Gastroesophageal sphincter (tissue), 4 donors: Measurements from ENCODE around the gene BTBD9. TPM values are rescaled to one million over a fixed set of nuclear protein-coding genes. Genes with fewer than 3 reads are reported as not detected.

Experiments used
- ATAC-seq: fragments of 150-250 bp; one replicate; pipeline ENCODE4 v1.9.1; 2016; ENCODE audit warnings: mild to moderate bottlenecking, moderate library complexity
- H3K27ac ChIP-seq, 4 donors: fragments of 200-600 bp; sonication (generic) in 3 of 4; 1 replicate in 3 of 4; 2 replicates in 1 of 4; pipeline ENCODE4 v1.5.1; 2016 to 2019
- H3K27me3 ChIP-seq: fragments of 200-600 bp; sonication (generic); one replicate; pipeline ENCODE4 v1.5.1; 2019
- H3K36me3 ChIP-seq, 2 donors: fragments of 200-600 bp; sonication (generic); one replicate each; pipeline ENCODE4 v1.5.1; 2019; ENCODE audit warnings: control low read depth in 1 of 2
- H3K4me1 ChIP-seq, 3 donors: fragments of 200-600 bp; sonication (generic); 1 replicate in 2 of 3; 2 replicates in 1 of 3; pipeline ENCODE4 v1.5.1; 2016 to 2019; ENCODE audit warnings: control low read depth in 2 of 3
- H3K4me3 ChIP-seq, 2 donors: fragments of 200-600 bp; sonication (generic); one replicate each; pipeline ENCODE4 v1.5.1; 2019; ENCODE audit warnings: mild to moderate bottlenecking in 1 of 2, moderate library complexity in 1 of 2
- H3K9me3 ChIP-seq, 3 donors: fragments of 200-600 bp; sonication (generic); one replicate each; pipeline ENCODE4 v1.5.1; 2017 to 2019; ENCODE audit warnings: control low read depth in 2 of 3
- CTCF ChIP-seq, 4 experiments: fragments of 200-600 bp in 2 of 4; fragments of 450-650 bp in 2 of 4; sonication (generic) in 1 of 4; IDR thresholded peaks; one replicate each; pipeline ENCODE4 v1.5.1; 2017 to 2019; ENCODE audit warnings: antibody characterized with exemption in 4 of 4, mild to moderate bottlenecking in 2 of 4, moderate library complexity in 2 of 4
- EP300 ChIP-seq: sonication (generic); formaldehyde crosslinking; IDR thresholded peaks from one replicate; pipeline ENCODE4 v1.6.1; 2017; ENCODE audit warnings: antibody characterized with exemption, mild to moderate bottlenecking
- POLR2A ChIP-seq, 2 donors: fragments of 450-650 bp; IDR thresholded peaks; one replicate each; pipeline ENCODE4 v1.6.1; 2017; ENCODE audit warnings: antibody characterized with exemption in 2 of 2, mild to moderate bottlenecking in 2 of 2, moderate library complexity in 1 of 2
- POLR2AphosphoS5 ChIP-seq: sonication (generic); formaldehyde crosslinking; IDR thresholded peaks from one replicate; pipeline ENCODE4 v1.6.1; 2017; ENCODE audit warnings: antibody characterized with exemption
- WGBS, 2 donors: methylation state at CpG; one replicate each; pipeline ENCODE4 v1.1.5; 2018; ENCODE audit warnings: low coverage in 1 of 2; 5-methylcytosine and 5-hydroxymethylcytosine counted together
- total RNA-seq, 4 donors: library from RNA; depleted of rRNA; stranded (reverse); fragments of >200 nt; gene quantifications; one replicate each; pipeline ENCODE4 v1.1.0, GENCODE V29; 2016

The BTBD9 gene
- total RNA-seq, 4 donors from 2014 or later: 11.3 to 18.9 (median 13.8) TPM

DNA sequence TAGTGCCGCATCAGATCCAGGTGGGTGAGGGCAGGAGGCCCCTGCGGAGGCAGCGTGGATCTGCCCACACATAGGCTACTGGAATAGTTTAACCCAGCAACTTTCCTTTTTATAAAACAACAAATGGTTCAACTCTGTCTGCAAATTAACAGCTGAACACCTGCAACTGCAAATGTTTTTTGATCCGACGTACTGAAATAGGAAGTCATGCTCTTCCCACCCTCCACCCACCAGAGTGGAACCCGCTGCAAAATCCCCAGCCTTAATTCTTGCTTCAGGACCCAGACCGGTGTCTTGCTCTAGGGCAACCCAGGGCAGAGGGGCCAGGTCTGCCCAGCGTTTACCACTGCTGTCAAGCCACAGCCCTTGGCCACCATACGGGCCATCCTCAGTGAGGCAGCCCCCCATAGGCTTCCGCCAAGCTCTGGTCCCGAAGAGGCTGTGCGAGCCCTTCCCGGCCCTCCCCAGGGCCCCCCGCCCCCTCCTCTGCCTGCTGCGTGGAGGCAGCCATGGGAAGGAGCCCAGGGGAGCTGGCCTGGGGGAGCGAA is 485.9 kb downstream of the BTBD9 start:
- 87 to 97% methylated on average over 3 to 4 of the region's 16 CpGs for WGBS, 2 donors
- no peak overlapping the region for H3K4me3 ChIP-seq
- no peaks in the 10 kb centered on the region for H3K9me3 ChIP-seq
- H3K4me1 ChIP-seq: peaks cover 0 to 12% (median 9%) of the 10 kb centered on the region in 3 donors
- no peak for TF ChIP-seq POLR2A (IDR thresholded peaks at IDR 0.05)
- TF ChIP-seq POLR2AphosphoS5: no peak
- no peak for TF ChIP-seq EP300
- TF ChIP-seq CTCF (IDR thresholded peaks at IDR 0.05): no peak
- H3K27me3 ChIP-seq: no peaks in the 10 kb centered on the region
- H3K27ac ChIP-seq: no peak overlapping the region
- no peak for ATAC-seq
- H3K36me3 ChIP-seq: peaks cover 0 to 44% of the 10 kb centered on the region in 2 donors

DNA sequence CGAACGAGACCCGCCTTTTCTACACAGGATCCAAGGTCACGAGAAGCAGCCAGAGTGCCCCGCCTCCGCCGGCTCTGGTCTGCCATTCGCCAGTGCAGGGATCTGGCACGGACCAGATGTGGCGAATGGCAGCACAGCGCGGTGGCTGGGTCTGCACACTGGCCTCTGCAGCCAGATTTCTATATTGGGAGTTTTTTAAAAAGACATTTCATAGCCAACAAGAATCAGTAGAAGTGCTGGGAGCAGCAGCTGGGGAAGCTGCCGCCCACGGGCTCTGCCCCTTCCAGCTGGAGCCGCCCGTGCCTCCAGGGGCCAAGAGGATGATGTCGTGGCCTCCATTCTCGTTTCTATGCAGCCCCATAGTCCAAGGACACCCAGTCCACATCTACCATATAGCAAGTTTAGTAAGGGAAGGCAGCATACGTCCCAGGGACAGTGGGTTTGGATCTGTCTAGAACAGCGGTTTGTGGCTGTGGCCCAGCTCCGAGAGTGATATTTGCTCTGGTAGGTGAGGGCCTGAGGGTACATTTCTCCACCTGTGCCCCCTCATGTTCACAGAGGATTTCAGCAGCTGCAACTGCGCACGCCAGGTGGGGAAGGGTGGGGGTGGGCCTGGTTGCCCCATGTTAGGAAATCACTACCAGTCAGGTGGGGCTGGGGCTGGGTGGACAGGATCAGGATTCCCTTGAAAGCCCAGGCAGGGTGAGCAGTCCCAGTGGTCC is 486.5 kb downstream of the BTBD9 start:
- no peak for ATAC-seq
- TF ChIP-seq POLR2AphosphoS5 (no peak), POLR2A (IDR thresholded peaks at IDR 0.05) (no peak), EP300 (no peak), CTCF (IDR thresholded peaks at IDR 0.05) (no peak)
- Histone ChIP-seq H3K4me3 (no peak overlapping the region), H3K4me1 (peaks cover 0 to 18% (median 11%) of the 10 kb centered on the region in 3 donors), H3K9me3 (no peaks in the 10 kb centered on the region), H3K27ac (no peak overlapping the region), H3K27me3 (no peaks in the 10 kb centered on the region), H3K36me3 (peaks cover 0 to 44% of the 10 kb centered on the region in 2 donors)
- WGBS, 2 donors: 64 to 95% methylated on average over 4 to 7 of the region's 23 CpGs

DNA sequence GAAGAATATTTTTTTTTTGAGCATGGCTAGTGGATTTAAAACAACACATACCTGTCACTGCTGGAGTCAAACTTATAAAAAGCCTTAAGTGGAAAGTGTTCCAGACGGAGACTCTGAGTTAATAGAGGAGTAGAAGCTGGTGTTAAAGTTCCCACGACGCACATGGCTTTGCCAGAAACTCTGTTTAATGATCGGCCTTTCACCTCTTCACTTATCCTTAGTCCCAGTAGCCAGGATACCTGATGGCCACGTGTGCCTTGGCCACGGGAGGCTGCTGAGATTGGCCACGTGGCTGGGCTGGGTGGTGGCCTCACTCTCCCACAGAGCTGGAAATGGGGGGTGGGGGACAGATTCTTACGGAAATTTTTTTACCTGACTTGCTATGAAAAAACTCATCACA is 487.1 kb downstream of the BTBD9 start:
- H3K9me3 ChIP-seq: no peaks in the 10 kb centered on the region
- H3K27me3 ChIP-seq: no peaks in the 10 kb centered on the region
- ATAC-seq: no peak
- H3K36me3 ChIP-seq: peaks cover 0 to 44% of the 10 kb centered on the region in 2 donors
- H3K4me1 ChIP-seq: peaks cover 0 to 18% (median 11%) of the 10 kb centered on the region in 3 donors
- WGBS, 2 donors: 86 to 94% methylated on average over 5 of the region's 8 CpGs
- no peak overlapping the region for H3K4me3 ChIP-seq
- H3K27ac ChIP-seq: no peak overlapping the region
- TF ChIP-seq CTCF (IDR thresholded peaks at IDR 0.05): no peak
- TF ChIP-seq EP300: no peak
- no peak for TF ChIP-seq POLR2A (IDR thresholded peaks at IDR 0.05)
- TF ChIP-seq POLR2AphosphoS5: no peak

DNA sequence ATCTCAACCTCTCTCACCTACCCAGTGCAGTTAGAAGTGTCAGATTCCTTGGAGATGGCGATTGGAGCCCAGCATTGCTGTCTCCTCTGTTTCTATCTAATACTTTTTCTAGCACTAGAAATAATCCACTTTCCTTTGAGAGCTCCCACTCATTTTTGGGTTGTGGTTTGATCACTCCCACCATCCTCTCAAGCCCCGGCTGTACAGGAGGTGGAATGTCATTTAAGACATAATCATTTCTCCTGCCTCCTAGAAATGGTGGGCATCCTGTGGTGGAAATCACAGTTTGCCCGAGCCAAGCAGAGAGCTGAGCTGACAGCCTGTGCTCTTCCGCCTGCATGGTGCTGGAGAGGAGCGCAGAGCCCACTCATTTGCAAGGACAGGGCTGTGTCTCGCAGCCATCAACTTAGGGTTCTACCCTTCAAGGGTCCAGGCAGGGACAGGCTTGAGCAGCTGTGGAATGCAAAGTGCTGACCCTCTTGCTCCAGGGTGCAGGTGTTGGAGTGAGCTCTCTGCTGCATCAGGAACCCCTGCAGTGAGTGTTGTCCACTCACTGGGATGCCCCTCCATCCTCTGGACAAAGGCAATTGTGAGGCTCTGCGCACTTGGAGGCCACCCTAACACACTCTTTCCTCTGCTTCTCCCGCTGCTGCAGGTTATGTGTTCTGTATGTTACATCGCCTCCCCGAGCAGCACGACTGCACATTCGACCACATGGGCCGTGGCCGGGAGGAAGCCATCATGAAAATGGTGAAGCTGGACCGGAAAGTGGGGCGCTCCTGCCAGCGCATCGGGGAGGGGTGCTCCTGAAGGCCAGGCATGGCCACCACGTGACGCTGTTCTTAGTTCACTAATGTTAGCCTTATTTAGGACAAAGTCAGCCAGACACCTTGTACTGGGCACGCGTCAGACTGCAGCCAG is 487.9 kb downstream of the BTBD9 start:
- H3K27me3 ChIP-seq: no peaks in the 10 kb centered on the region
- WGBS, 2 donors: 93 to 100% methylated on average over 3 to 9 of the region's 22 CpGs
- no peak for ATAC-seq
- no peak overlapping the region for H3K4me3 ChIP-seq
- TF ChIP-seq CTCF (IDR thresholded peaks at IDR 0.05) (no peak), POLR2A (IDR thresholded peaks at IDR 0.05) (no peak), POLR2AphosphoS5 (no peak), EP300 (no peak)
- peaks cover 0 to 18% (median 11%) of the 10 kb centered on the region in 3 donors for H3K4me1 ChIP-seq
- no peaks in the 10 kb centered on the region for H3K9me3 ChIP-seq
- peaks cover 0 to 44% of the 10 kb centered on the region in 2 donors for H3K36me3 ChIP-seq
- H3K27ac ChIP-seq: no peak overlapping the region
